Measurements from ENCODE around the gene HNRNPUL1. TPM values are rescaled to one million over a fixed set of nuclear protein-coding genes. Genes with fewer than 3 reads are reported as not detected.

The HNRNPUL1 gene
- total and polyA plus RNA-seq, 9 of the 15 experiments (the other 6 are each of a cell fraction or from before 2014, with no cell fraction given): 7.3 to 211 (median 85.0) TPM

GRCh38 chr19:41323023-41323422 is 58.9 kb downstream of the HNRNPUL1 start:
- Histone ChIP-seq H3K36me3 (ENCODE audit: control insufficient read depth, insufficient read depth, low read length) (peaks cover 79% of the 10 kb centered on the region), H3K4me2 (ENCODE audit: insufficient read depth, low read length) (peak overlapping the region; percentile 74), H3K4me1 (replicated peaks in 1 of 2; ENCODE audit: control insufficient read depth in 2 of 2, insufficient read depth in 2 of 2, low read length in 2 of 2) (peaks cover 59 to 74% of the 10 kb centered on the region in 2 experiments), H3K9me1 (ENCODE audit: control insufficient read depth, insufficient read depth, low read length) (peaks cover 9% of the 10 kb centered on the region), H3K9me3 (replicated peaks; ENCODE audit: control insufficient read depth, insufficient read depth, low read depth, low read length) (no peaks in the 10 kb centered on the region), H3K4me3 (peak overlapping the region; percentile 13; the same call in 1 of the 2 replicates), H3K79me2 (ENCODE audit: control insufficient read depth, insufficient read depth, low read length) (peaks cover 44% of the 10 kb centered on the region), H4K20me1 (replicated peaks; ENCODE audit: control insufficient read depth, insufficient read depth, low read length) (peaks cover 8% of the 10 kb centered on the region; the same call in 1 of the 2 replicates), H2AFZ (ENCODE audit: low read depth, low read length) (no peak overlapping the region), H3K27me3 (ENCODE audit: control insufficient read depth in 2 of 2, insufficient read depth in 2 of 2, low read length in 2 of 2) (no peaks in the 10 kb centered on the region), H3K9ac (ENCODE audit: insufficient read depth in 1 of 2, low read depth in 2 of 2, low read length in 2 of 2) (peak overlapping the region; percentile 73 to 92), H3K27ac (ENCODE audit: extremely low read depth, low read depth, low read length) (peak overlapping the region; percentile 95)
- CTCF ChIA-PET (ENCODE audit: low intra/inter-chr PET ratio): no interaction called here
- intact Hi-C loops (cut with micrococcal nuclease) (loop anchor here (1.0 to 10.0 kb wide), 3 partner anchors 29 to 242 kb away; partner anchors contain the start of gene DMAC2), in situ Hi-C loops (cut with MboI) (loop anchor here (25.0 kb wide), 1 partner anchor 239 kb away; no protein-coding TSS in a partner anchor)
- DNase-seq (ENCODE audit: extremely low read depth in 1 of 4, low spot score in 3 of 4): no peak
- ATAC-seq: peak; percentile 4
- peak; percentile 76 for FAIRE-seq
- 18% methylated on average over 7 of the region's 7 CpGs for WGBS (ENCODE audit: insufficient coverage, low coverage, missing lambda C conversion rate)
- BruUV-seq (replicated peaks): no TSS peak
- POLR2A ChIA-PET: interaction anchor here (0.6 kb wide), 1 partner anchor 1184 kb away, joined by 3 read pairs; no protein-coding TSS in a partner anchor
- TF ChIP-seq HDGF (IDR thresholded peaks at IDR 0.05) (peak; percentile 45; the same call in 1 of the 2 replicates), BCOR (IDR thresholded peaks at IDR 0.05) (peak; percentile 43; the same call in 1 of the 2 replicates), ZNF583 (CRISPR knock-in tag; IDR thresholded peaks at IDR 0.05) (0 out of 2 replicates have a peak, but pooled peaks have one; percentile 4), KAT2B (IDR thresholded peaks at IDR 0.05; ENCODE audit: low read depth, low read length) (no peak), BRD9 (IDR thresholded peaks at IDR 0.05; ENCODE audit: low read depth, partially characterized antibody) (peak; percentile 45), E2F3 (CRISPR knock-in tag; IDR thresholded peaks at IDR 0.05) (0 out of 2 replicates have a peak, but pooled peaks have one; percentile 37), ZNF586 (CRISPR knock-in tag; conservative IDR thresholded peaks at IDR 0.05) (0 out of 2 replicates have a peak, but pooled peaks have one; percentile 11), ZNF561 (CRISPR knock-in tag; conservative IDR thresholded peaks at IDR 0.05) (no peak), CREB3L1 (IDR thresholded peaks at IDR 0.05; ENCODE audit: borderline replicate concordance, low read depth) (peak; percentile 8; the same call in 1 of the 2 replicates), ZBTB40 (IDR thresholded peaks at IDR 0.05) (peak; percentile 36; the same call in 1 of the 2 replicates), ZBTB40 (CRISPR knock-in tag; IDR thresholded peaks at IDR 0.05) (no peak), DDX20 (tag; IDR thresholded peaks at IDR 0.05; ENCODE audit: low read depth) (no peak), POLR2A (conservative IDR thresholded peaks at IDR 0.05) (peak; percentile 35; the same call in 1 of the 2 replicates), ATF7 (IDR thresholded peaks at IDR 0.05) (no peak)

Measured in K562 (cell line).